Ectodermal cell (in vitro differentiated cells): ENCODE measurements around the gene PIP5K1B.

Experiments
- H3K27ac ChIP-seq: 2 replicates; pipeline ENCODE4 v1.7.0; 2013; ENCODE audit warnings: mild to moderate bottlenecking, low read depth, low read length; ENCODE audit not compliant: insufficient read depth, poor library complexity, severe bottlenecking
- H3K27me3 ChIP-seq: 2 replicates; pipeline ENCODE4 v1.7.0; 2013; ENCODE audit warnings: mild to moderate bottlenecking, low read length; ENCODE audit not compliant: insufficient read depth, control insufficient read depth, poor library complexity, severe bottlenecking
- H3K36me3 ChIP-seq: one replicate; pipeline ENCODE4 v1.7.0; 2013; ENCODE audit warnings: low read length; ENCODE audit not compliant: control insufficient read depth, insufficient read depth
- H3K4me1 ChIP-seq: one replicate; pipeline ENCODE4 v1.7.0; 2013; ENCODE audit warnings: low read length; ENCODE audit not compliant: control insufficient read depth, insufficient read depth
- H3K4me3 ChIP-seq: 2 replicates; pipeline ENCODE4 v1.7.0; 2013; ENCODE audit warnings: low read depth, low read length, control low read depth; ENCODE audit not compliant: insufficient read depth
- H3K9me3 ChIP-seq: 2 replicates; pipeline ENCODE4 v1.7.0; 2013; ENCODE audit warnings: mild to moderate bottlenecking, low read length, moderate library complexity; ENCODE audit not compliant: control insufficient read depth
- WGBS, 2 experiments: methylation state at CpG; one replicate each; pipeline ENCODE4 v1.1.7; 2013; ENCODE audit warnings: missing lambda C conversion rate in 2 of 2; 5-methylcytosine and 5-hydroxymethylcytosine counted together

PIP5K1B gene

DNA sequence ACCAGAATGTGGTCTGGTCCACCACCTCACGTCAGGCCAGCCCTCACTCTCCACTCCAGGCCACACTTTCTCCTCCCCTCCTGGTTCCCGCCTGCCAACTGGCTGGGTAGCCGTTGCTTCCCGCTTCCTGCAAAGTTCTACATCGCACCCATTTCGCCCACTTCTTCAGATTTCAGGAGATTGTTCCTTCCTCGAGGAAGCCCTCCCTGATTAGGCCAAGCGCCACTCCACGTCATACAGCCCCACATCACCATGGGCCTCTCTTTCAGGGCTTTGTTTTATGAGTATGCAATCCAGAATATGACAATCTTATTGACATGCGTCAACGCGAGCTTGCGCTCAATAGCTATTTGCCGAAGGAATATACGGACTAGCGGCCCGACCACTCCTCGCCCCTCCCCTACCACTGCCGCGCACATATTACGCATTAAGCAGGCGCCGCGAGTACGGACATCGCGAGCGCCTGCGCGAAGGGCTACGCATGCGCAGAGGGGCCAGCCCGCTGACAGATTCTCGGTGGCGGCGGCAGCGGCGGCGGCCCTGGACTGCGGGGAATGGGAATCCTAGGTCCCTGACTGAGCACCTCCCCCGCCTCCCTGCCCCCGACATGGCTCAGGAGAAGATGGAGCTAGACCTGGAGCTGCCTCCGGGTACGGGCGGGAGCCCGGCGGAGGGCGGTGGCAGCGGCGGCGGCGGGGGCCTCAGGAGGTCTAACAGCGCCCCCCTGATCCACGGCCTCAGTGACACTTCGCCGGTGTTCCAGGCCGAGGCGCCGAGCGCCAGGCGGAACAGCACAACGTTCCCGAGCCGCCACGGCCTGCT lies 74.7 kb downstream of the PIP5K1B start:
- Histone ChIP-seq H3K36me3 (no peaks in the 10 kb centered on the region), H3K9me3 (no peaks in the 10 kb centered on the region), H3K4me1 (peaks cover 14% of the 10 kb centered on the region), H3K27me3 (no peaks in the 10 kb centered on the region), H3K4me3 (peak overlapping the region; percentile 80), H3K27ac (peak overlapping the region; percentile 66)
- WGBS, 2 experiments = 0 to 1% methylated on average over 65 of the region's 65 CpGs

DNA sequence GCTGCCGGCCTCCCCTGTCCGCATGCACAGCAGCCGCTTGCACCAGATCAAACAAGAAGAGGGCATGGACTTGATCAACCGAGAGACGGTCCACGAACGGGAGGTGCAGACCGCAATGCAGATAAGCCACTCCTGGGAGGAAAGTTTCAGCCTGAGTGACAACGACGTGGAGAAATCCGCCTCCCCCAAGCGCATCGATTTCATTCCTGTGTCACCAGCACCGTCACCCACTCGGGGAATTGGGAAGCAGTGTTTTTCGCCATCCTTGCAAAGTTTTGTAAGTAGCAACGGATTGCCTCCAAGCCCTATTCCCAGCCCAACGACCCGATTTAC lies 75.3 kb downstream of the PIP5K1B start:
- WGBS, 2 experiments = 2% methylated on average over 19 of the region's 19 CpGs
- Histone ChIP-seq H3K9me3 (no peaks in the 10 kb centered on the region), H3K27ac (no peak overlapping the region)

DNA sequence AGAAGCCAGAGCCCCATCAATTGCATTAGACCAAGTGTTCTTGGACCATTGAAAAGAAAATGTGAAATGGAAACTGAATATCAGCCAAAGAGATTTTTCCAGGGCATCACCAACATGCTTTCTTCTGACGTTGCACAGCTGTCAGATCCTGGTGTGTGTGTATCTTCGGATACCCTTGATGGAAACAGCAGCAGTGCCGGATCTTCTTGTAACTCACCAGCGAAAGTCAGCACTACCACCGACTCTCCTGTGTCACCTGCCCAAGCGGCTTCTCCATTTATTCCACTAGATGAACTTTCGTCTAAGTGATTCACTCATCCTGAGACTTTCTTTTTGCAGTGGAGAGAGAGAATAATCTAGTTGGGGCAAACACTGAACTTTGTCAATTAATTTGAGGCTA lies 75.7 kb downstream of the PIP5K1B start:
- no peaks in the 10 kb centered on the region for H3K27me3 ChIP-seq
- H3K27ac ChIP-seq = no peak overlapping the region
- H3K4me3 ChIP-seq = peak overlapping the region; percentile 80
- H3K4me1 ChIP-seq = peaks cover 14% of the 10 kb centered on the region
- 31 to 42% methylated on average over 7 of the region's 7 CpGs for WGBS, 2 experiments
- no peaks in the 10 kb centered on the region for H3K36me3 ChIP-seq
- H3K9me3 ChIP-seq = no peaks in the 10 kb centered on the region

More for the DNA sequence above, 75.3 kb downstream of the PIP5K1B start:
- H3K4me3 ChIP-seq = peak overlapping the region; percentile 80
- H3K36me3 ChIP-seq = no peaks in the 10 kb centered on the region
- peaks cover 14% of the 10 kb centered on the region for H3K4me1 ChIP-seq
- H3K27me3 ChIP-seq = no peaks in the 10 kb centered on the region

DNA sequence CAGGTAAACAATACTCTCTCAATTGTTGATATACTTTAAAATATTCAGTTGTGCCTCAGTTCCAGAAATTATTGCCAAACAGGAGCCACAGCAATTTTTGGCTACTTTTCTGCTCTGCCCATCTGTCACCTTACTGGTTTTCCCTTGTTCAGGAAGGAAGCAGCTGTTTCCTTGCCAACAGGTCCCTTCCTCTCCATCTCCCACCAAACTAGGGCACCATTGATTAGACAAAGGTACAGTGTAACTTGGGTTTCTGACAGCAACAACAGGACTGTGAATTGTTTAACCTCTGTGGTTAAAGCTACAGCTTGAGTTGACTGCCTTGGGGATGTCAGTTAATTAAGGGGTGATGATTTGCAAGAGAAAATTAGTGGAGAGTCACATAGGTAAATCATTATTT lies 76.9 kb downstream of the PIP5K1B start:
- H3K4me3 ChIP-seq = no peak overlapping the region

DNA sequence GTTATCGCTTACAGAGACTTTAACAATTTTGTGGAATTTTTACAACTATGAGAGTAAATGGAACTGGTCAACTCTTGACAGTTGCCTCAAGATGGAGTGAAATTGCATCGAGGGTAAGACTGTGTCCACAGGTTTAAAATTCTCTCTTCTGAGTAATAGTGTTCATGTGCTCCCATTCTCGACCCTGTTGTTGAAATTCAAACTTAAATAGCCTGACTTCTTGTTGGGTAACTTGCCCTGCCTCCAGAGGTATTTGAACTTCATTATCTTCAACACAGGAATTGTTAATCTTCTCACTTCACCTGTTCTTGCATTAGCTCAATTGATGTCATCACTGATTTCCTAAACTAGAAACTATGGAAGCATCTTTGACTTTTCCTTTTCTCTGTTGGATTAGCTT lies 77.5 kb downstream of the PIP5K1B start:
- no peak overlapping the region for H3K4me3 ChIP-seq
- peaks cover 14% of the 10 kb centered on the region for H3K4me1 ChIP-seq
- no peak overlapping the region for H3K27ac ChIP-seq
- H3K27me3 ChIP-seq = no peaks in the 10 kb centered on the region
- 84 to 90% methylated on average over 3 of the region's 3 CpGs for WGBS, 2 experiments
- H3K9me3 ChIP-seq = no peaks in the 10 kb centered on the region
- no peaks in the 10 kb centered on the region for H3K36me3 ChIP-seq

More for the DNA sequence above, 76.9 kb downstream of the PIP5K1B start:
- Histone ChIP-seq H3K4me1 (peaks cover 14% of the 10 kb centered on the region), H3K27ac (no peak overlapping the region), H3K27me3 (no peaks in the 10 kb centered on the region), H3K36me3 (no peaks in the 10 kb centered on the region), H3K9me3 (no peaks in the 10 kb centered on the region)

DNA sequence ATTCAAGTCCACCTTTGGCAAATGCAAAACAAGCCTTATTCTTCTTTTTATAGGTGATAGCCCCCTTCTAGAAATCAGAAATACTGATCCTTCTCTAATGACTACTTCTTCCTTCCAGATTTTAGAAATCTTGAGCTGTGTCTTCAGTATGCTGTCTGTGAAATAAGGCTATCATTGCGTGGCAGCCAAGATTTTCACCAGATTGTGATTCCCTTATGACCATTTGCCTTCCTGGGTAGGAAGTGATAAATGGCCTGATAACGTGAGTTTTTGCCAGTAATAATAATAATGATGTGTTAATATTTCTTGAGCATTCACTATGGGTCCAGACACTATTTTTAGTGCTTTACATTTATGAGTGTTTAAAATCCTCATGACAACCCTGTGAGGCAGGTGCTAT lies 80.9 kb downstream of the PIP5K1B start:
- no peak overlapping the region for H3K27ac ChIP-seq
- H3K36me3 ChIP-seq = no peaks in the 10 kb centered on the region
- no peak overlapping the region for H3K4me3 ChIP-seq
- WGBS, 2 experiments = 75 to 81% methylated on average over 2 of the region's 2 CpGs
- H3K27me3 ChIP-seq = no peaks in the 10 kb centered on the region
- H3K4me1 ChIP-seq = peaks cover 11% of the 10 kb centered on the region
- no peaks in the 10 kb centered on the region for H3K9me3 ChIP-seq

DNA sequence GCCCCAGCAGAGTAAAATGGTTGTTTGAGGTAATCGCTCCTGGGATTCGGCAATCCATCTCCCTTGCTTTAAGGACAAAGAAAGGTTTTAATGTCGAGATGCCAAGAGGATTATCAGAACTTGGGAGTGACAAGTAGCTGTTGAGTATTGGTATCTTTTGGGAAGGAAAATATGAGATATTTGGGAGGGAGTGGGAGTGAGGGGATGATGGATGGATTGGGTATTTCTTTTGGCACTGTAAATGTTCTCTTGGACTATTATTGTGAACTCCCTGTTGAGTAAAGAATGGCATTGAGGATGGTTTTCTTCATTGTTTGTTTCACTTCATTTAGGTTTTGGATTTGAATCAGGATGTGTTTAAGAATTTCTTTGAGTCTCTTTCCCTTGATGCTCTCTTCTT lies 86.1 kb downstream of the PIP5K1B start:
- WGBS, 2 experiments = 92 to 94% methylated on average over 3 of the region's 3 CpGs
- H3K4me1 ChIP-seq = no peaks in the 10 kb centered on the region
- H3K36me3 ChIP-seq = no peaks in the 10 kb centered on the region
- H3K4me3 ChIP-seq = no peak overlapping the region
- no peaks in the 10 kb centered on the region for H3K9me3 ChIP-seq
- H3K27me3 ChIP-seq = no peaks in the 10 kb centered on the region
- no peak overlapping the region for H3K27ac ChIP-seq

DNA sequence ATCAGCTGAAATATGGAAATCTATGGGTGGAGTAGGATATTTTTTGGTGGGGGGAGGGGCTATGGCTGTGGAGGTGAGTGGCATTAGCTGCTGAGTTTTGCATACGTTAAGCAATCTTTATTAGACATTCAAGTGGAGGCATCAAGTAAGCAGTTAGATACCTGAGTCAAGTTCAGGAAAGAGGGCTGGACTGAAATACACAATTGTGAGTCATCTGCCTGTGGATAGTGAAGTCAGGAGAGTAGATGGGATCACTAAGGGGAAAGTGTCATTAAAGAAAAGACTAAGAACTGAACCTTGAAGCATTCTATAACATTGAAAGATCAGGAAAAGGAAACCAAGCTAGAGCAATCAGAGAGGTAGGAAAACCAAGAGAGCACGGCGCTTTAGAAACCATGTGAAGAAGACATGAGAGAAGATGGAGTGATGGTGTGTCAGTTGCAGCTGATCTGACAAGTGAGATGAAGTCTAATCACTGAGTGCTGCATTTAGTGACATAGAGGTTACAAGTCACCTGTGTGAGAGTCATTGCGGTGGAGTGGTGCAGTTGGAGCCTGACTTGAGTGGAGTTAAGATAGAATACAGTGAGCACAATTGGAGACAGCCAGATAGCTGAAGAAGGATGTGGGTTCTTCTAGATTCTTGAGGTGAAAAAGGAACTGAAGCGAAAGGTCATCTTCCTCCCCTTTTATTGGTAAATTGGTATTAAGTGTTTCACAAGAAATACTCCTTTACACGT lies 88.7 kb downstream of the PIP5K1B start:
- Histone ChIP-seq H3K36me3 (no peaks in the 10 kb centered on the region), H3K9me3 (no peaks in the 10 kb centered on the region), H3K27ac (no peak overlapping the region), H3K4me3 (no peak overlapping the region), H3K27me3 (no peaks in the 10 kb centered on the region), H3K4me1 (no peaks in the 10 kb centered on the region)
- WGBS, 2 experiments = 94 to 96% methylated on average over 5 of the region's 6 CpGs

DNA sequence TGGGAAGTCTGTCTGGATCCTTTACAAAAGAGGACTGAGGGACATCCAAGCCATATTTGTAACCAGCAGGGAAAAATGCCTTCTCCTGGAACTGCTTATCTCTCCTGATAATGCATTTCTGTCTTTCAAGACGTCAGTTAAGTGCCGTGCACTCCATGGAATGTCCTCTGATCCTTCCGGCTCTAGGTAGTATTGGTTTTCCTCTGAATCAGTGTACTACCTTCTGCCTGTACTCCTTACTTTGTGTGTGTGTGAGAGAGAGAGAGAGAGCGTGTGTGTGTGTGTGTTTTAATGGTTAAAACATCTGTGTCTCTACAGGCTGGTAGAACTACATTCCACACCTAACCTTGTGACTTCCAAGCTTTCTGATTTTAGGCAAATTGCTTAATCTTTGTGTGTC lies 89.9 kb downstream of the PIP5K1B start:
- Histone ChIP-seq H3K4me3 (no peak overlapping the region), H3K9me3 (no peaks in the 10 kb centered on the region), H3K27me3 (no peaks in the 10 kb centered on the region), H3K36me3 (no peaks in the 10 kb centered on the region), H3K27ac (no peak overlapping the region), H3K4me1 (no peaks in the 10 kb centered on the region)
- WGBS, 2 experiments = 82 to 90% methylated on average over 3 to 4 of the region's 4 CpGs

DNA sequence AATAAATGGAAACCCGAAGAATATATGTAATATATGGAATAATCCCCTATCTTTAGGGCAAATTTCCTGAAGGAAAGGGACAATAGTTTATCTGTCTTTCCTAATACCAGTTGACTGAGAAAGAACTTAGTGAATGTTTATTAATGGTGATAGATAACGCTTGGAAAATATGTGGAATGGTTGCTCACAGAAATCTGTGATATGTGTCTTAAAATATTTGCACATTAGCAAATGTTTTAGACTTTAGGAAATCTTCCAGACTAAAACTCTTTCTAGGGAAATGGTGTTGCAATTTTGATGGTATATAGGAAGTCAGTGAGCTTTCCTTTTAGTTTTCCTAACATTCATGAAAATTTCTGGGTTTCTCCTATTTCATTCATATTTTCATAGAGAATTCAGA lies 90.4 kb downstream of the PIP5K1B start:
- Histone ChIP-seq H3K27ac (no peak overlapping the region), H3K4me3 (no peak overlapping the region)
- 80 to 100% methylated on average over 2 of the region's 2 CpGs for WGBS, 2 experiments

More for the DNA sequence above, 90.4 kb downstream of the PIP5K1B start:
- no peaks in the 10 kb centered on the region for H3K27me3 ChIP-seq
- no peaks in the 10 kb centered on the region for H3K4me1 ChIP-seq
- no peaks in the 10 kb centered on the region for H3K9me3 ChIP-seq
- no peaks in the 10 kb centered on the region for H3K36me3 ChIP-seq
